K562 (cell line): ENCODE data around the gene USP48. TPM values are rescaled to one million over a fixed set of nuclear protein-coding genes. Genes with fewer than 3 reads are reported as not detected.

Source experiments
- DMBX1 ChIP-seq: fragments of 250-450 bp; sonication (Bioruptor Pico); IDR thresholded peaks from 2 replicates; pipeline ENCODE4 v1.8.0; 2022; ENCODE audit warnings: inconsistent platforms, mild to moderate bottlenecking, moderate library complexity, borderline replicate concordance
- ERF ChIP-seq: fragments of 450-650 bp; formaldehyde crosslinking; IDR thresholded peaks from 2 replicates; pipeline ENCODE4 v1.4.0; 2020; ENCODE audit warnings: mild to moderate bottlenecking, mixed read lengths
- GTF2F1 ChIP-seq: IDR thresholded peaks from 2 replicates; pipeline ENCODE4 v1.6.1; 2011; ENCODE audit warnings: low read depth, low read length, improper control_type of control experiment
- JUNB ChIP-seq: fragments of 450-650 bp; formaldehyde crosslinking; conservative IDR thresholded peaks from 2 replicates; pipeline ENCODE4 v1.4.0; 2020; ENCODE audit warnings: mild to moderate bottlenecking
- JUND ChIP-seq, 2 experiments: IDR thresholded peaks; 2 replicates in 1 of 2; 3 replicates in 1 of 2; pipeline ENCODE4 v1.6.1; 2011; ENCODE audit warnings: borderline replicate concordance in 2 of 2, low read depth in 2 of 2, low read length in 2 of 2, improper control_type of control experiment in 1 of 2, missing biosample characterization in 1 of 2, missing genetic modification characterization in 1 of 2, missing genetic modification reagents in 1 of 2
- KAT7 ChIP-seq: sonication (generic); formaldehyde crosslinking; IDR thresholded peaks from 2 replicates; pipeline ENCODE4 v1.8.0; 2022; ENCODE audit warnings: missing genetic modification reagents, mild to moderate bottlenecking, borderline replicate concordance
- NFE2 ChIP-seq: IDR thresholded peaks from 2 replicates; pipeline ENCODE4 v1.6.1; 2014; ENCODE audit warnings: antibody characterized with exemption, low read depth
- NFE2L1 ChIP-seq: fragments of 450-650 bp; IDR thresholded peaks from 2 replicates; pipeline ENCODE4 v1.6.1; 2016; ENCODE audit warnings: missing genetic modification characterization, low read depth, mild to moderate bottlenecking, missing compliant biosample characterization, moderate library complexity, borderline replicate concordance
- NR4A1 ChIP-seq, 2 experiments: fragments of 250-450 bp in 1 of 2; fragments of 450-650 bp in 1 of 2; sonication (Bioruptor Pico) in 1 of 2; IDR thresholded peaks; 2 replicates each; pipeline versions ENCODE4 v1.4.0 to v1.6.1; 2016 to 2020; ENCODE audit warnings: mild to moderate bottlenecking in 2 of 2, missing compliant biosample characterization in 1 of 2, missing genetic modification characterization in 1 of 2, moderate library complexity in 1 of 2
- POLR2B ChIP-seq: fragments of 450-650 bp; IDR thresholded peaks from 2 replicates; pipeline ENCODE4 v1.6.1; 2018; ENCODE audit warnings: low read depth; ENCODE audit not compliant: partially characterized antibody
- PPARD ChIP-seq: fragments of 250-450 bp; sonication (Bioruptor Pico); IDR thresholded peaks from 2 replicates; pipeline ENCODE4 v1.8.0; 2022; ENCODE audit warnings: inconsistent platforms, mild to moderate bottlenecking, moderate library complexity
- RAD21 ChIP-seq, 2 experiments: fragments of 250-450 bp in 1 of 2; fragments of 450-650 bp in 1 of 2; sonication (Bioruptor Pico) in 1 of 2; formaldehyde crosslinking in 1 of 2; IDR thresholded peaks in 1 of 2; conservative IDR thresholded peaks in 1 of 2; 2 replicates each; pipeline versions ENCODE4 v1.4.0 to v1.8.0; 2020 to 2022; ENCODE audit warnings: mild to moderate bottlenecking in 2 of 2, moderate library complexity in 1 of 2
- TARDBP ChIP-seq: fragments of 450-650 bp; IDR thresholded peaks from 2 replicates; pipeline ENCODE4 v1.6.1; 2016
- U2AF2 ChIP-seq: fragments of 200-400 bp; formaldehyde crosslinking; optimal IDR thresholded peaks from 2 replicates; pipeline ENCODE3; 2017; ENCODE audit warnings: low read depth, mild to moderate bottlenecking, low read length
- YY1 ChIP-seq, 3 experiments: IDR thresholded peaks; 2 replicates each; pipeline ENCODE4 v1.6.1; 2011; ENCODE audit warnings: low read length in 2 of 3, mild to moderate bottlenecking in 2 of 3, moderate library complexity in 2 of 3, borderline replicate concordance in 1 of 3, control low read depth in 1 of 3, low read depth in 1 of 3; ENCODE audit not compliant: insufficient read depth in 3 of 3, insufficient replicate concordance in 2 of 3, control insufficient read depth in 1 of 3, insufficient read length in 1 of 3; ENCODE audit errors: extremely low read depth in 1 of 3
- ZBTB2 ChIP-seq: fragments of 450-650 bp; IDR thresholded peaks from 2 replicates; pipeline ENCODE4 v1.6.1; 2016; ENCODE audit warnings: antibody characterized with exemption
- ZC3H4 ChIP-seq: sonication (generic); formaldehyde crosslinking; IDR thresholded peaks from 2 replicates; pipeline ENCODE4 v1.9.0; 2021; ENCODE audit warnings: missing genetic modification reagents, borderline replicate concordance
- ZFPM2 ChIP-seq: fragments of 250-450 bp; sonication (Bioruptor Pico); IDR thresholded peaks from 2 replicates; pipeline ENCODE4 v1.5.1; 2022; ENCODE audit warnings: mild to moderate bottlenecking
- ZMIZ1 ChIP-seq, 2 experiments: fragments of 150-350 bp in 1 of 2; IDR thresholded peaks; 2 replicates each; pipeline ENCODE4 v1.6.1; 2012 to 2016; ENCODE audit warnings: low read depth in 2 of 2, low read length in 2 of 2, mild to moderate bottlenecking in 1 of 2, moderate library complexity in 1 of 2
- ZNF316 ChIP-seq: fragments of 450-650 bp; IDR thresholded peaks from 2 replicates; pipeline ENCODE4 v1.6.1; 2016
- ZNF740 ChIP-seq, 3 experiments: fragments of 200-800 bp in 1 of 3; sonication (Bioruptor generic) in 1 of 3; sonication (generic) in 1 of 3; formaldehyde crosslinking in 1 of 3; IDR thresholded peaks; 2 replicates each; pipeline versions ENCODE4 v1.6.1 to v1.8.0; 2016 to 2022; ENCODE audit warnings: mild to moderate bottlenecking in 2 of 3, missing compliant biosample characterization in 2 of 3, missing genetic modification characterization in 2 of 3, missing genetic modification reagents in 1 of 3
- ZZZ3 ChIP-seq: fragments of 450-650 bp; IDR thresholded peaks from 2 replicates; pipeline ENCODE4 v1.6.1; 2016; ENCODE audit warnings: antibody characterized with exemption, mild to moderate bottlenecking, moderate library complexity
- polyA plus RNA-seq, 8 experiments: library from polyadenylated mRNA; depleted of rRNA in 4 of 8; stranded (reverse) in 5 of 8; unstranded in 3 of 8; fragments of >200 nt; fragmentation: Nextera tagmentation in 2 of 8; fragmentation: Illumina TruSeq in 1 of 8; extraction: Ambion mirVana in 2 of 8; extraction: Trizol in 1 of 8; gene quantifications; 2 replicates each; pipeline versions ENCODE4 v1.2.1 to v1.2.3, GENCODE V29; 2011 to 2014; ENCODE audit warnings: inconsistent platforms in 1 of 8, missing spikeins in 1 of 8
- total RNA-seq, 7 experiments: library from RNA; depleted of rRNA in 6 of 7; stranded (reverse); fragments of >200 nt in 6 of 7; fragmentation: Illumina TruSeq in 2 of 7; extraction: Trizol in 2 of 7; gene quantifications; 2 replicates each; pipeline versions ENCODE4 v1.2.1 to v1.2.3, GENCODE V29; 2011 to 2021; ENCODE audit warnings: low replicate concordance in 1 of 7

USP48 gene
- total and polyA plus RNA-seq, 9 of the 15 experiments (the other 6 are each of a cell fraction or from before 2014, with no cell fraction given) = 23.3 to 123 (median 106) TPM

GRCh38 chr1:21766210-21766609 is 16.7 kb downstream of the USP48 start (continued):
- TF ChIP-seq ERF (CRISPR knock-in tag) = no peak
- TF ChIP-seq PPARD = no peak
- peak in 1 of 3 experiments; percentile 10 for TF ChIP-seq YY1 (IDR thresholded peaks at IDR 0.05; ENCODE audit: borderline replicate concordance in 1 of 3, control insufficient read depth in 1 of 3, extremely low read depth in 1 of 3, insufficient read depth in 3 of 3, insufficient read length in 1 of 3, insufficient replicate concordance in 2 of 3, low read depth in 1 of 3, low read length in 2 of 3)
- no peak for TF ChIP-seq POLR2B
- no peak for TF ChIP-seq ZC3H4 (CRISPR knock-in tag)
- TF ChIP-seq ZNF740 (CRISPR knock-in tag; IDR thresholded peaks at IDR 0.05) = no peak
- TF ChIP-seq ZNF740 (tag; IDR thresholded peaks at IDR 0.05) = no peak
- 0 out of 2 replicates have a peak, but pooled peaks have one; percentile 33 for TF ChIP-seq NFE2L1
- no peak for TF ChIP-seq ZMIZ1 (IDR thresholded peaks at IDR 0.05; ENCODE audit: low read depth in 2 of 2, low read length in 2 of 2)
- no peak for TF ChIP-seq U2AF2
- TF ChIP-seq ZZZ3 = no peak
- TF ChIP-seq JUND (IDR thresholded peaks at IDR 0.05; ENCODE audit: borderline replicate concordance, low read depth, low read length) = 0 out of 2 replicates have a peak, but pooled peaks have one; percentile 17
- TF ChIP-seq JUND (tag; IDR thresholded peaks at IDR 0.05; ENCODE audit: borderline replicate concordance, low read depth, low read length) = no peak
- TF ChIP-seq KAT7 (CRISPR knock-in tag) = no peak
- TF ChIP-seq RAD21 (CRISPR knock-in tag; conservative IDR thresholded peaks at IDR 0.05 in 1 of 2, IDR thresholded peaks at IDR 0.05 in 1 of 2) = no peak
- peak; percentile 63 for TF ChIP-seq NFE2
- peak; percentile 50; the same call in 1 of the 2 replicates for TF ChIP-seq ZNF316
- TF ChIP-seq ZBTB2 = no peak
- no peak for TF ChIP-seq JUNB (CRISPR knock-in tag)
- no peak for TF ChIP-seq NR4A1 (CRISPR knock-in tag; IDR thresholded peaks at IDR 0.05)
- TF ChIP-seq NR4A1 (tag; IDR thresholded peaks at IDR 0.05) = no peak
- no peak for TF ChIP-seq GTF2F1
- TF ChIP-seq TARDBP = no peak
- TF ChIP-seq DMBX1 (CRISPR knock-in tag) = no peak
- no peak for TF ChIP-seq ZFPM2 (CRISPR knock-in tag)
